WTC11 (cell line): ENCODE measurements around the gene ETS1. TPM values are rescaled to one million over a fixed set of nuclear protein-coding genes. Genes with fewer than 3 reads are reported as not detected.

Source experiments
- ATAC-seq: fragments of 200-7000 bp; cut with Tn5 transposase; 2 replicates; pipeline ENCODE4 v1.10.0; 2021; ENCODE audit warnings: mild to moderate bottlenecking, moderate library complexity
- CTCF ChIA-PET: fragments of 300-600 bp; sonication (Branson Sonifier 250); formaldehyde crosslinking; loops from one replicate; lab custom pipeline; 2021; ENCODE audit warnings: antibody characterized with exemption; lab: Charles Lee
- POLR2A ChIA-PET: fragments of 350-600 bp; sonication (Branson Sonifier 250); formaldehyde crosslinking; loops from one replicate; lab custom pipeline; 2021; ENCODE audit warnings: antibody characterized with exemption; lab: Charles Lee
- DNase-seq: peaks from one replicate; pipeline ENCODE4 v3.0.0; 2021; ENCODE audit warnings: low spot score
- H3K27ac Mint-ChIP-seq: 2 replicates; pipeline ENCODE4 v1.8.0; 2021; ENCODE audit warnings: mixed read lengths
- H3K27me3 Mint-ChIP-seq: 2 replicates; pipeline ENCODE4 v1.8.0; 2021; ENCODE audit warnings: low read depth, mild to moderate bottlenecking, moderate library complexity, mixed read lengths
- H3K36me3 Mint-ChIP-seq: 2 replicates; pipeline ENCODE4 v1.8.0; 2021; ENCODE audit warnings: mixed read lengths
- H3K4me1 Mint-ChIP-seq: 2 replicates; pipeline ENCODE4 v1.8.0; 2022; ENCODE audit warnings: mixed read lengths
- H3K4me3 Mint-ChIP-seq: 2 replicates; pipeline ENCODE4 v1.8.0; 2021; ENCODE audit warnings: mild to moderate bottlenecking, moderate library complexity, mixed read lengths
- H3K9me3 Mint-ChIP-seq: 2 replicates; pipeline ENCODE4 v1.8.0; 2021; ENCODE audit warnings: mixed read lengths
- CREB1 ChIP-seq: sonication (generic); formaldehyde crosslinking; IDR thresholded peaks from 2 replicates; pipeline ENCODE4 v1.8.0; 2023; ENCODE audit warnings: mild to moderate bottlenecking, missing genetic modification reagents
- IRF2 ChIP-seq: sonication (generic); formaldehyde crosslinking; IDR thresholded peaks from 2 replicates; pipeline ENCODE4 v1.8.0; 2022; ENCODE audit warnings: low read depth, missing genetic modification reagents, borderline replicate concordance
- OVOL2 ChIP-seq: fragments of 250-450 bp; sonication (Bioruptor Pico); IDR thresholded peaks from 2 replicates; pipeline ENCODE4 v1.9.0; 2021; ENCODE audit warnings: mild to moderate bottlenecking, borderline replicate concordance
- PRRX2 ChIP-seq: fragments of 250-450 bp; sonication (Bioruptor Pico); IDR thresholded peaks from 2 replicates; pipeline ENCODE4 v1.8.0; 2021; ENCODE audit warnings: mild to moderate bottlenecking
- TCF7 ChIP-seq: sonication (generic); formaldehyde crosslinking; IDR thresholded peaks from 2 replicates; pipeline ENCODE4 v1.8.0; 2022; ENCODE audit warnings: mild to moderate bottlenecking, low read depth, missing genetic modification reagents, moderate library complexity
- TEAD1 ChIP-seq: sonication (generic); formaldehyde crosslinking; IDR thresholded peaks from 2 replicates; pipeline ENCODE4 v1.8.0; 2022; ENCODE audit warnings: mild to moderate bottlenecking, missing genetic modification reagents
- ZNF121 ChIP-seq: sonication (generic); formaldehyde crosslinking; IDR thresholded peaks from 2 replicates; pipeline ENCODE4 v1.8.0; 2023; ENCODE audit warnings: missing genetic modification reagents
- ZNF671 ChIP-seq: fragments of 250-450 bp; sonication (Bioruptor Pico); IDR thresholded peaks from 2 replicates; pipeline ENCODE4 v1.8.0; 2021; ENCODE audit warnings: mild to moderate bottlenecking
- total RNA-seq: library from RNA; stranded (reverse); gene quantifications from 3 replicates; pipeline ENCODE4 v1.2.3, GENCODE V29; 2021
- TF ChIP-seq, protein P1 (sequence below): sonication (generic); formaldehyde crosslinking; IDR thresholded peaks from 2 replicates; pipeline ENCODE4 v1.8.0; 2023; ENCODE audit warnings: mild to moderate bottlenecking, missing genetic modification reagents
- TF ChIP-seq, protein P2 (sequence below): sonication (generic); formaldehyde crosslinking; conservative IDR thresholded peaks from 2 replicates; pipeline ENCODE4 v1.8.1; 2022; ENCODE audit warnings: mild to moderate bottlenecking, missing genetic modification reagents
- TF ChIP-seq, protein P3 (sequence below): sonication (generic); formaldehyde crosslinking; IDR thresholded peaks from 2 replicates; pipeline ENCODE4 v1.8.0; 2022; ENCODE audit warnings: mild to moderate bottlenecking, missing genetic modification reagents
- TF ChIP-seq, protein P4 (sequence below): fragments of 250-450 bp; sonication (Bioruptor Pico); IDR thresholded peaks from 2 replicates; pipeline ENCODE4 v1.9.0; 2021; ENCODE audit warnings: moderate library complexity, mild to moderate bottlenecking, inconsistent platforms, borderline replicate concordance
- TF ChIP-seq, protein P5 (sequence below): sonication (generic); formaldehyde crosslinking; IDR thresholded peaks from 2 replicates; pipeline ENCODE4 v1.8.1; 2023; ENCODE audit warnings: mild to moderate bottlenecking, missing genetic modification reagents
- TF ChIP-seq, protein P6 (sequence below): sonication (generic); formaldehyde crosslinking; IDR thresholded peaks from 2 replicates; pipeline ENCODE4 v1.8.1; 2023; ENCODE audit warnings: mild to moderate bottlenecking, moderate library complexity, missing genetic modification reagents
- TF ChIP-seq, protein P7 (sequence below): sonication (generic); formaldehyde crosslinking; IDR thresholded peaks from 2 replicates; pipeline ENCODE4 v1.8.0; 2022; ENCODE audit warnings: mild to moderate bottlenecking, missing genetic modification reagents
- TF ChIP-seq, protein P8 (sequence below): sonication (generic); formaldehyde crosslinking; IDR thresholded peaks from 2 replicates; pipeline ENCODE4 v1.8.1; 2023; ENCODE audit warnings: mild to moderate bottlenecking, missing genetic modification reagents, borderline replicate concordance

ETS1 gene
- total RNA-seq, 1 experiment from 2014 or later: 33.1 TPM

DNA sequence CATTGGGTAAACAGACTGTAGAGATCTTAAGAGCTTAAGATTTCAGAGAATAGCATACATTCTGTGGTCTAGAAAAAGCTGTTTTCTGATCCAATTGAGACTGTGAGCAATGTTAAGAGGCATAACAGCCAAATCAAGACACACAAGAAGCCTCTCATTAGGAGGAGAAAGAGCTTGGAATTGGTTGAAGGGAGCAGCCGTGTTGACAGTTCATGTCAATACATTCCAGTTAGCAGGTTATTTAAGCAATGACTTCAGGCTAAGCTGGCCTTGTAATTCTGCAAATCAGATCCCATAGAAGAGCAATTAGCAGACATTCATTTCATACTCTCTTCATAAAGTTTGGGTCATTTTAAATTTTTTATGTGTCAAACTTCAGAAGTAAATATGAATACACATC lies 50.9 kb downstream of the ETS1 start:
- peaks cover 13% of the 10 kb centered on the region for H3K36me3 Mint-ChIP-seq
- ChIA-PET CTCF (interaction anchor here (0.6 kb wide), 1 partner anchor 94 kb away, joined by 3 read pairs; no protein-coding TSS in a partner anchor), POLR2A (no interaction called here)

More for the DNA sequence above, 50.9 kb downstream of the ETS1 start:
- H3K4me3 Mint-ChIP-seq: no peak overlapping the region
- no peak for TF ChIP-seq PRRX2 (CRISPR knock-in tag)
- TF ChIP-seq CREB1 (CRISPR knock-in tag): no peak
- TF ChIP-seq TCF7 (CRISPR knock-in tag): no peak
- TF ChIP-seq, protein P1, sequence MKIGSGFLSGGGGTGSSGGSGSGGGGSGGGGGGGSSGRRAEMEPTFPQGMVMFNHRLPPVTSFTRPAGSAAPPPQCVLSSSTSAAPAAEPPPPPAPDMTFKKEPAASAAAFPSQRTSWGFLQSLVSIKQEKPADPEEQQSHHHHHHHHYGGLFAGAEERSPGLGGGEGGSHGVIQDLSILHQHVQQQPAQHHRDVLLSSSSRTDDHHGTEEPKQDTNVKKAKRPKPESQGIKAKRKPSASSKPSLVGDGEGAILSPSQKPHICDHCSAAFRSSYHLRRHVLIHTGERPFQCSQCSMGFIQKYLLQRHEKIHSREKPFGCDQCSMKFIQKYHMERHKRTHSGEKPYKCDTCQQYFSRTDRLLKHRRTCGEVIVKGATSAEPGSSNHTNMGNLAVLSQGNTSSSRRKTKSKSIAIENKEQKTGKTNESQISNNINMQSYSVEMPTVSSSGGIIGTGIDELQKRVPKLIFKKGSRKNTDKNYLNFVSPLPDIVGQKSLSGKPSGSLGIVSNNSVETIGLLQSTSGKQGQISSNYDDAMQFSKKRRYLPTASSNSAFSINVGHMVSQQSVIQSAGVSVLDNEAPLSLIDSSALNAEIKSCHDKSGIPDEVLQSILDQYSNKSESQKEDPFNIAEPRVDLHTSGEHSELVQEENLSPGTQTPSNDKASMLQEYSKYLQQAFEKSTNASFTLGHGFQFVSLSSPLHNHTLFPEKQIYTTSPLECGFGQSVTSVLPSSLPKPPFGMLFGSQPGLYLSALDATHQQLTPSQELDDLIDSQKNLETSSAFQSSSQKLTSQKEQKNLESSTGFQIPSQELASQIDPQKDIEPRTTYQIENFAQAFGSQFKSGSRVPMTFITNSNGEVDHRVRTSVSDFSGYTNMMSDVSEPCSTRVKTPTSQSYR: no peak
- TF ChIP-seq, protein P2, sequence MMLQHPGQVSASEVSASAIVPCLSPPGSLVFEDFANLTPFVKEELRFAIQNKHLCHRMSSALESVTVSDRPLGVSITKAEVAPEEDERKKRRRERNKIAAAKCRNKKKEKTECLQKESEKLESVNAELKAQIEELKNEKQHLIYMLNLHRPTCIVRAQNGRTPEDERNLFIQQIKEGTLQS (CRISPR knock-in tag): no peak
- TF ChIP-seq, protein P3, sequence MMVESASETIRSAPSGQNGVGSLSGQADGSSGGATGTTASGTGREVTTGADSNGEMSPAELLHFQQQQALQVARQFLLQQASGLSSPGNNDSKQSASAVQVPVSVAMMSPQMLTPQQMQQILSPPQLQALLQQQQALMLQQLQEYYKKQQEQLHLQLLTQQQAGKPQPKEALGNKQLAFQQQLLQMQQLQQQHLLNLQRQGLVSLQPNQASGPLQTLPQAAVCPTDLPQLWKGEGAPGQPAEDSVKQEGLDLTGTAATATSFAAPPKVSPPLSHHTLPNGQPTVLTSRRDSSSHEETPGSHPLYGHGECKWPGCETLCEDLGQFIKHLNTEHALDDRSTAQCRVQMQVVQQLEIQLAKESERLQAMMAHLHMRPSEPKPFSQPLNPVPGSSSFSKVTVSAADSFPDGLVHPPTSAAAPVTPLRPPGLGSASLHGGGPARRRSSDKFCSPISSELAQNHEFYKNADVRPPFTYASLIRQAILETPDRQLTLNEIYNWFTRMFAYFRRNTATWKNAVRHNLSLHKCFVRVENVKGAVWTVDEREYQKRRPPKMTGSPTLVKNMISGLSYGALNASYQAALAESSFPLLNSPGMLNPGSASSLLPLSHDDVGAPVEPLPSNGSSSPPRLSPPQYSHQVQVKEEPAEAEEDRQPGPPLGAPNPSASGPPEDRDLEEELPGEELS: no peak
- no peak for TF ChIP-seq IRF2 (CRISPR knock-in tag)
- no peak for TF ChIP-seq ZNF121 (CRISPR knock-in tag)
- TF ChIP-seq, protein P4, sequence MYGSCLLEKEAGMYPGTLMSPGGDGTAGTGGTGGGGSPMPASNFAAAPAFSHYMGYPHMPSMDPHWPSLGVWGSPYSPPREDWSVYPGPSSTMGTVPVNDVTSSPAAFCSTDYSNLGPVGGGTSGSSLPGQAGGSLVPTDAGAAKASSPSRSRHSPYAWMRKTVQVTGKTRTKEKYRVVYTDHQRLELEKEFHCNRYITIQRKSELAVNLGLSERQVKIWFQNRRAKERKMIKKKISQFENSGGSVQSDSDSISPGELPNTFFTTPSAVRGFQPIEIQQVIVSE (CRISPR knock-in tag): no peak
- TF ChIP-seq ZNF671: no peak
- no peak for TF ChIP-seq OVOL2 (CRISPR knock-in tag)
- TF ChIP-seq, protein P5, sequence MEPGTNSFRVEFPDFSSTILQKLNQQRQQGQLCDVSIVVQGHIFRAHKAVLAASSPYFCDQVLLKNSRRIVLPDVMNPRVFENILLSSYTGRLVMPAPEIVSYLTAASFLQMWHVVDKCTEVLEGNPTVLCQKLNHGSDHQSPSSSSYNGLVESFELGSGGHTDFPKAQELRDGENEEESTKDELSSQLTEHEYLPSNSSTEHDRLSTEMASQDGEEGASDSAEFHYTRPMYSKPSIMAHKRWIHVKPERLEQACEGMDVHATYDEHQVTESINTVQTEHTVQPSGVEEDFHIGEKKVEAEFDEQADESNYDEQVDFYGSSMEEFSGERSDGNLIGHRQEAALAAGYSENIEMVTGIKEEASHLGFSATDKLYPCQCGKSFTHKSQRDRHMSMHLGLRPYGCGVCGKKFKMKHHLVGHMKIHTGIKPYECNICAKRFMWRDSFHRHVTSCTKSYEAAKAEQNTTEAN (CRISPR knock-in tag): no peak
- TF ChIP-seq TEAD1: no peak
- TF ChIP-seq, protein P6, sequence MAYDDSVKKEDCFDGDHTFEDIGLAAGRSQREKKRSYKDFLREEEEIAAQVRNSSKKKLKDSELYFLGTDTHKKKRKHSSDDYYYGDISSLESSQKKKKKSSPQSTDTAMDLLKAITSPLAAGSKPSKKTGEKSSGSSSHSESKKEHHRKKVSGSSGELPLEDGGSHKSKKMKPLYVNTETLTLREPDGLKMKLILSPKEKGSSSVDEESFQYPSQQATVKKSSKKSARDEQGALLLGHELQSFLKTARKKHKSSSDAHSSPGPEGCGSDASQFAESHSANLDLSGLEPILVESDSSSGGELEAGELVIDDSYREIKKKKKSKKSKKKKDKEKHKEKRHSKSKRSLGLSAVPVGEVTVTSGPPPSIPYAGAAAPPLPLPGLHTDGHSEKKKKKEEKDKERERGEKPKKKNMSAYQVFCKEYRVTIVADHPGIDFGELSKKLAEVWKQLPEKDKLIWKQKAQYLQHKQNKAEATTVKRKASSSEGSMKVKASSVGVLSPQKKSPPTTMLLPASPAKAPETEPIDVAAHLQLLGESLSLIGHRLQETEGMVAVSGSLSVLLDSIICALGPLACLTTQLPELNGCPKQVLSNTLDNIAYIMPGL (CRISPR knock-in tag): no peak
- TF ChIP-seq, protein P7, sequence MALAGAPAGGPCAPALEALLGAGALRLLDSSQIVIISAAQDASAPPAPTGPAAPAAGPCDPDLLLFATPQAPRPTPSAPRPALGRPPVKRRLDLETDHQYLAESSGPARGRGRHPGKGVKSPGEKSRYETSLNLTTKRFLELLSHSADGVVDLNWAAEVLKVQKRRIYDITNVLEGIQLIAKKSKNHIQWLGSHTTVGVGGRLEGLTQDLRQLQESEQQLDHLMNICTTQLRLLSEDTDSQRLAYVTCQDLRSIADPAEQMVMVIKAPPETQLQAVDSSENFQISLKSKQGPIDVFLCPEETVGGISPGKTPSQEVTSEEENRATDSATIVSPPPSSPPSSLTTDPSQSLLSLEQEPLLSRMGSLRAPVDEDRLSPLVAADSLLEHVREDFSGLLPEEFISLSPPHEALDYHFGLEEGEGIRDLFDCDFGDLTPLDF (CRISPR knock-in tag): no peak
- TF ChIP-seq, protein P8, sequence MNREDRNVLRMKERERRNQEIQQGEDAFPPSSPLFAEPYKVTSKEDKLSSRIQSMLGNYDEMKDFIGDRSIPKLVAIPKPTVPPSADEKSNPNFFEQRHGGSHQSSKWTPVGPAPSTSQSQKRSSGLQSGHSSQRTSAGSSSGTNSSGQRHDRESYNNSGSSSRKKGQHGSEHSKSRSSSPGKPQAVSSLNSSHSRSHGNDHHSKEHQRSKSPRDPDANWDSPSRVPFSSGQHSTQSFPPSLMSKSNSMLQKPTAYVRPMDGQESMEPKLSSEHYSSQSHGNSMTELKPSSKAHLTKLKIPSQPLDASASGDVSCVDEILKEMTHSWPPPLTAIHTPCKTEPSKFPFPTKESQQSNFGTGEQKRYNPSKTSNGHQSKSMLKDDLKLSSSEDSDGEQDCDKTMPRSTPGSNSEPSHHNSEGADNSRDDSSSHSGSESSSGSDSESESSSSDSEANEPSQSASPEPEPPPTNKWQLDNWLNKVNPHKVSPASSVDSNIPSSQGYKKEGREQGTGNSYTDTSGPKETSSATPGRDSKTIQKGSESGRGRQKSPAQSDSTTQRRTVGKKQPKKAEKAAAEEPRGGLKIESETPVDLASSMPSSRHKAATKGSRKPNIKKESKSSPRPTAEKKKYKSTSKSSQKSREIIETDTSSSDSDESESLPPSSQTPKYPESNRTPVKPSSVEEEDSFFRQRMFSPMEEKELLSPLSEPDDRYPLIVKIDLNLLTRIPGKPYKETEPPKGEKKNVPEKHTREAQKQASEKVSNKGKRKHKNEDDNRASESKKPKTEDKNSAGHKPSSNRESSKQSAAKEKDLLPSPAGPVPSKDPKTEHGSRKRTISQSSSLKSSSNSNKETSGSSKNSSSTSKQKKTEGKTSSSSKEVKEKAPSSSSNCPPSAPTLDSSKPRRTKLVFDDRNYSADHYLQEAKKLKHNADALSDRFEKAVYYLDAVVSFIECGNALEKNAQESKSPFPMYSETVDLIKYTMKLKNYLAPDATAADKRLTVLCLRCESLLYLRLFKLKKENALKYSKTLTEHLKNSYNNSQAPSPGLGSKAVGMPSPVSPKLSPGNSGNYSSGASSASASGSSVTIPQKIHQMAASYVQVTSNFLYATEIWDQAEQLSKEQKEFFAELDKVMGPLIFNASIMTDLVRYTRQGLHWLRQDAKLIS: no peak
- ATAC-seq (no peak), DNase-seq (no peak)
- peaks cover 6% of the 10 kb centered on the region; the same call in 1 of the 2 replicates for H3K9me3 Mint-ChIP-seq
- H3K4me1 Mint-ChIP-seq: peaks cover 28% of the 10 kb centered on the region
- no peak overlapping the region for H3K27ac Mint-ChIP-seq
- H3K27me3 Mint-ChIP-seq: peaks cover 57% of the 10 kb centered on the region
